Superior temporal gyrus (tissue), 1 donor: ENCODE data around the gene PPP1CC.
"Not testable (repeated sequence)": the region's sequence is repeated elsewhere in the genome, so short reads cannot be mapped to it uniquely, and the experiment has no call there.

Source experiments
- DNase-seq: peaks from one replicate; pipeline ENCODE4 v3.0.0-alpha.2; 2016; ENCODE audit errors: extremely low spot score

PPP1CC gene

DNA sequence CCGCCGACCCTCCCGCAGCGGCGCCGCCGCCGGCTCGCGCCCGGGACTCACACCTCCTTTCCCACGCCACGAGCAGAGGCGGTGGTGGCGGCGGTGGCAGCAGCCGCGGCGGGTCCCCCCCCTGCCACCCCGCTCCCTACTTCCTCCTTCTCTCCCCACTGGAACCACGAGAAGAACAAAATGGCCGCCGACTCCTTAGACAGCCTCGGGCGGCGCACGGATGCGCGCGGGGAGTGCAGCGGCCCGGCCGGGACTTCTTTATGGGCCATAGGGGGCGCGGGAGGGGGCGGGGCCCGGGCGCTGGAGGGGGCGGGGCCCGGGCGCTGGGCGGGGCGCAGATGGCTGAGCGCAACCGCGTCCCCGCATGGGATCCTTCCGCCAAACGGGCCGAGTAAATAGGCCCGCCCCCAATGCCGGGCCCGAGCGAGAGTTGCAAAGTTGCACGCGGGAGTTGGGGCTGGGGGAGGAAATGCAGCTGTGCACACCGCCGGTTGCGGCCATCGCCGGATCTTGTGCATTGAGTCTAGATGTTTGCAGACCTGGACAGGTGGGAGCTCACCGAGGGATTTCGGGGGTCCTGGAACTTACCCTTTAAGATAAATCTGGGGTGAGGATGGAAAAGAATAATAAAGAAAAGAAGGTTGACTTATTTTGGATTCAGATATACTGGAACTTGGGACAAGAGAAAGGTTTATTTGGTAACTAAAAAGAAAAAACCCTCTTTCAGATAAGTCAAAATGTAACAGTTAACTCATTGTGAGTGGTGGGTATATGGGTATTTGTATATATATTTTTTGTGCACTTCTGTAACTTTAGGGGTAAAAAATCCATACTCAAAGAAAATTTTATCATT is at the start of gene PPP1CC:
Gene PPP1CC (minus strand): TSS at position 174 of the 853 bp plus-strand sequence. CDS start 184 bp downstream, outside the sequence.
- DNase-seq = peak; percentile 93

DNA sequence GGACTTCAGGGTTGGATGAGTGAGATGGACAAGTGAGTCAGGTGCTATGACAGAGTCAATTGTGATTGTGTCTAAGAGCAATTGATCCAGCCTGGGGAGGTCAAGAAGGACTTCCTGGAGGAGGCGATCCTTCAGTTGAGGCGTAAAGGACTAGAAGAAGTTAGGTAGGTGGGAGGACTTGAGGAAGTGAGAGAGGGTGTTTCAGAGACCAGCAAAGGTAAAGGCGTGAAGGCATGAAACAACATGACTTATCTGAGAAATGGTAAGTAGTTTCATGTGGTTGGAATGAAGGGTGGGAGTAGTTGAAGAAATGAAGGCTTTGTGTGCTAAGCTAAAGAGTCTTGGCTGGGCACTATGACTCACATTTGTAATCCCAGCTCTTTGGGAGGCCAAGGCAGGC is 48.9 kb upstream of the PPP1CC start:
- DNase-seq = no peak

DNA sequence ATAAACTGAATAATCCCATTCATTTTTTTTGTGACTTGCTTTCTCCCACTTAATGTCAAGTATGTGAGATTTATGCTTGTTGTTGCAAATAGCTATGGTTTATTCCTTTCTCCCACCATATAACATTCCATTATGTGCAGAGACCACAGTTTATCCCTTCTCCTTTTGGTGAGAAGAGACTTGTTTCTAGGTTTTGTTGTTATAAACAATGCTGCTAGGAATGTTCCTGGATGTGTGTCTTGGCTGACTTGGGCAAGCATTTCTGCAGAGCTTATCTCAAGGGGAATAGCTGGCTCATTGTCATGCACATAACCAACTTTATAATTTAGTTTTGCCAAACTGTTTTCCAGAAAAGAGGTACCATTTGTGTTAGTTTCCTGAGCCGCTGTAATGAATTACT is 47.6 kb upstream of the PPP1CC start:
- DNase-seq = no peak

DNA sequence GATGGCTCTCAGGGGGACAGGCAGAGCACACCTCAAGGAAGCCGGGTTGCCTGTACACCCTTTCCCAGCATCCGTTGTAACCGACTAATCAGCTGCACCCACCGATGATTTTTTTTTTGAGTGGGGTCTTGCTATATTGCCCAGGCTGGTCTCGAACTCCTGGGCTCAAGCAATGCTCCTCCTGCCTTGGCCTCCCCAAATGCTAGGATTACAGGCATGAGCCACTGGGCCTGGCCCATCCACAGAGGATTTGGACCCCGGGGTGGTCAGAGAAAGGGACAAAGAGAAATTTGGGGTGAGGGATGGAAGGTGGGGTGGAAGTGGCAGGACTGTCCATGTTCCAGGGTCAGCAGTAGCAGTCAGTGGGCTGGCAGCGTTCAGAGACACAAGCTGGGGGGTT is 43.3 kb upstream of the PPP1CC start:
- DNase-seq = no peak

DNA sequence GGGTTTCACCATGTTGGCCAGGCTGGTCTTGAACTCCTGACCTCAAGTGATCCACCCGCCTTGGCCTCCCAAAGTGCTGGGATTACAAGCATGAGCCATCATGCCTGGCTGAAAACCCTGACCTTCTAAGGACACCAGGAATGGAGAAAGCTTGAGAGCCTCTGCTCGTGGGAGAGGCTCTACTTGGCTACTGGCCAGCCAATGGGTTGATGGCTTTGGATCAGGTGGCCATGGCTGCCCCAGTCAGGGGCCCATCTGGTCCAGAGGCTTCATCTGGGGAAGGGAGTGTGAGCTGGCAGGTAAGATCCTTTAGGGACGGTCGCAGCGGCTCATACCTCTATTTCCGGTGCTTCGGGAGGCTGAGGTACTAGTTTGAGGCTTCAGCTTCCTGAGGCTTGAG is 42.5 kb upstream of the PPP1CC start:
- no peak for DNase-seq

DNA sequence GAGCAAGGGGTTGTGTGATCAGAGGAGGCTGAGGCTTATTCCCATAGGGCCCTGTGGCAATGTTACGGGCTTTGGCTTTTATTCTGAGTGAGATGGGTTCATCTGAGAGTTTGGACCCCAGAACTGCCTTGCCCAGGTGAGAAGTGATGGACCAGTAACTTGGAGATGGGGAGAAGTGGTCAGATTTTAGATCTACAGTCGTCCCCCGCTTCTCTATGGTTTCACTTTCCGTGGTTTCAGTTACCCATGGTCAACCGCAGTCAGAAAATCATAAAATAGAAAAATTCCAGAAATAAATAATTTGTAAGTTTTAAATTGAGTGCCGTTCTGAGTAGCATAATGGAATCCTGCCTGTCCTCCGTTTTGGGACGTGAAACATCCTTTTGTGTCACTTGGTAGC is 40.2 kb upstream of the PPP1CC start:
- DNase-seq = no peak

DNA sequence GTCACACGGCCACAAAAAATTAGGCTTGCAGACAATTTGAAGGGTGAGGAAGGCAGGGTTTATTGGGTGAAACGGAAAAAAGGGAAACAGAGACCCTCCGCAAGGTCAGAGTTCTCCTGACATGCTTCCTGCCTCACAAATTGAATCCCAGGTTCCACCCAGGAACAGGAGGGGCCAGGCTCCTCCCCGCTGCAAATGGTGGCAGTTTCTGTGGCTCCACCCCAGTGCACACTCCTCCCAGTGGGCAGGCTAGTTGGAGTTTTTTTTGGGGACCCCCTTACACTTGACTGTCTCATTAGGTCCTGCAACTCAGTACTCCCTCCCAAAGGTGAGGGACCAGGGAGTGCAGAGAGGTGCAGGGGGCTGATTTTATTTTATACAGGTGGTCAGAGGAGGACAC is 39.4 kb upstream of the PPP1CC start:
- no peak for DNase-seq

DNA sequence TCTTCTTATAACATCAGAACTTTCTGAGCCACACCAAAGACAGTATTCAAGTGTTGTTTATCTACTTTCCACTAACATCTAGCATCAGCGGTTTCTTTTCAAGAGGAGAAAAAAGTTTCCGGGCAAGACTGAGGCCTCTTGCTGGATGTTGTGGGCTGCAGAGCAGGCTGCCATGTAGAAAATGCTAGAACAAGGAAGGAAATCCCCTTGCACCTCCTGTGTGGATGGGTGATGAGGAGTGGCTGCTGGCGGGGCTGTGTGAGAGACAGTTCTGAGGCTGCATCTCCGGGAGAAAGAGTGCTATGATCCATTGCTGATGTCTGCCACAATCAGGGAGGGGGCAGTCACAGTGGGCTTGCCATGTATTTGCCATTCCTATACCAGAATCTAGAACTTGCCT is 37.8 kb upstream of the PPP1CC start:
- no peak for DNase-seq

DNA sequence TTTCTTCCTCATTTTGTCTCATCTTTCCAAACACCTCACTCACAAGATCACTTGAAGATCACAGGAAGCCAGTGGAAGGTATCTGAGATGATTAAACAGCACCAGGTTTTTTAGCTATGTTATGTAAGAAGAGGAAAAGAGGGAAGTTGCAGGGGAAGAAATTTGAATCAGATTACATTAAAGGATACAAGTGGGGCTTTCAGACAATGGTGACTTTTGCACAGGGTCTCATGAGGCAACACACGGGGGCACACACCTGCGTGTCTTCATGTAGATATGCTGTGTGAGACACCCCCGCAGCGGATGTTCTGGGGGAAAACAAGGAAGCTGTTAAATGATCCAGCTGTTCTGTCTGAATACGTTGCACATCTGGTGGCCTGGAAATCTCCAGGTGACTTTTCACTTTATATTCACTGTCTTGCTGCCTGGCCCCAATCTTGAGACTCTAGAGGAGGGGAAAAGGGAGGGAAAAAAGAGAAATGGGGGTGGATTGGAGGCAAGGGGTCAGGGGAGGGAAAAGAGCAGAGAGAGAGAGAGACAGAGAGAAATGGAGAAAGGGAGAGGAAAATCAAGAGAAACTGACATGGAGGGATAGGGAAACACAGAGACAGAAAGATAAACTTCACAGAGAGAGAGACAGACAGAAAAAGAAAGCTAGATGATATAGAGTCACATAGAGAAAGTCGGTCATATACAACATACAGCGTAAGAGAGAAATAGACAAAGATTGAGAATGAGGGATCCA is 36.3 kb upstream of the PPP1CC start:
- no peak for DNase-seq

DNA sequence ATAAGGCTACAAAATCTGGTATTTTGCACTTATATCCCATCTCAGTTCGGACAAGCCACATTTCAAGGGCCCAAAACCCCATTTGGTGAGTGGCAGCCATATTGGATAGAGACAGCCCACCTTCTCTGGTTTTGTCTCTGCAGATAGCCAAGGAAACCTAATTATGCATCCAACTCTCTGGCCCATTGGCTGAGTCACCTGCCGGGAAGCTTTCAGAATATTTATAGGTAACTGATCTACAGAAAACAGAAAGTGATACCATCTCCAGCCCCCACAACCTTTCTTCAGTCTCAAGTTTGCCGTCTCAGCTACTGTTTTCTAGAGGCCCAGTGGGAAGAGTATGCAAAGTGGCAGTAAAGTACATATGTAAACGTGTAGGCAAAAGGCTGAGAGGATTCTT is 33.7 kb upstream of the PPP1CC start:
- no peak for DNase-seq

DNA sequence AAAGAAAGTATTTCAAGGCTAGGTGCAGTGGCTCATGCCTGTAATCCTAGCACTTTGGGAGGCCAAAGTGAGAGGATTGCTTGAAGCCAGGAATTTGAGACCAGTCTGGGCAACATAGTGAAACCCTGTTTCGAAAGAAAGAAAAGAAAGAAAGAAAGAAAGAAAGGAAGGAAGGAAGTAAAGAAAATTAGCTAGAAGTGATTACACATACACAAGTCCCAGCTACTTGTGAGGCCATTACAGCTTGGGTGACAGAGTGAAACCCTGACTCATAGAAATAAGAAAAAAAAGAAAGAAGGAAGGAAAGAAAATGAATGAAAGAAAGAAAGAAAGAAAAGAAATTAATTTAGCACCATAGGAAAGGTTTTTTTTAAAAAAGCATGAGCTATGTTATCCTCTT is 33.3 kb upstream of the PPP1CC start:
- no peak for DNase-seq

DNA sequence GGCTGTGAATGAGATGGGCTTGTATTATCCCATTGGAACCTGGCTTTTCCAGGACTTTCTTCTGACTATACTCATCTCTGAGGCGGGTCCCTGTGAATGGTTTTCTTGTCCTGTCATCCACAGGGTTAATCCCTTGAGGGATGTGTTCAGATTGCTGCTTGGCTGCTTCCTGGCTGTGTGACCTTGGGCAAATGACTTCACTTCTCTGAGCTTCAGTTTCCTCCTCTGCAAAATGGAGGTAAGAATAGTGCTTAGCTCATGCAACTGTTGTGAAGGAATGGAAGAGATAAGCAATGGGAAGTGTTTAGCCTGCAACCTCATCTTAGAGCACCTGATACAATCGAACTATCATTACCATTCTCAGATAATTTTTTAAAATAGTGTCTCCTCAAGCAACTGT is 32.1 kb upstream of the PPP1CC start:
- no peak for DNase-seq

DNA sequence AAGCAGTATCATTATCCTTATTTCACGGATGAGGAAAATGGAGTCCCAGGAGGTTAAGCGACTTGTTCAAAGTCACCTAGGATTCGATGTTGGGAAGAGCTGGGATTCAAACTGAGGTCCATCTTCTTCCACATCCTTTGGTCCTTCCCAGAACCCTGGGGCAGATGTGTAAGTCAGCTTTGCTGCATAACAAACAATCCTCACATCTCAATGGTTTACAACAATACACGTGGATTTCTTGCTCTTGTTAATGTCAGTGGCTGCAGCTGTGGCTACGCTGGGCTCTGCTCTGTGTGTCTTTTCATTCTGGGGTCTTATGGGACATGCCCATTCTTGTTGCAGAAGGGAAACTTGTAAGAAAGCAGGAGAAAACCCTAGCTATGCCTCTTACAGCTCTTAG is 26.3 kb upstream of the PPP1CC start:
- no peak for DNase-seq

DNA sequence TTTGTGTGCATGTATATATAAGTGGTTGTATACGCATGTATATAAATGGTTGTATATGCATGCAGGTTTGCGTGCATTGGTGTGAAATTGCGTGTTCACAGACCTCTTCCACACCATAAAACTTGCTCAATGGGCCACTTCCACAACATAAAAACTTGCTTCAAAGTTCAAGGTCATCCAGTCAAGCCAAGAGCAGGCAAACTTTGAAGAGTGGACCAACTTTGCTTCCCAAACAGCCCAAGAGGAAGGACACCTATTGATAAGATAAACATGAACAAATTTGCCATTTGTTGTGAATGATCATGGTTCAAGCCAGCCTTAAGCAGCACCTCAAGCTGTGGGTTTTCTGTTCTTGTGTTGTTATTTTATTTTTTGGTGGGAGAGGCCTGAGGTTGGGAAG is 25.2 kb upstream of the PPP1CC start:
- no peak for DNase-seq

DNA sequence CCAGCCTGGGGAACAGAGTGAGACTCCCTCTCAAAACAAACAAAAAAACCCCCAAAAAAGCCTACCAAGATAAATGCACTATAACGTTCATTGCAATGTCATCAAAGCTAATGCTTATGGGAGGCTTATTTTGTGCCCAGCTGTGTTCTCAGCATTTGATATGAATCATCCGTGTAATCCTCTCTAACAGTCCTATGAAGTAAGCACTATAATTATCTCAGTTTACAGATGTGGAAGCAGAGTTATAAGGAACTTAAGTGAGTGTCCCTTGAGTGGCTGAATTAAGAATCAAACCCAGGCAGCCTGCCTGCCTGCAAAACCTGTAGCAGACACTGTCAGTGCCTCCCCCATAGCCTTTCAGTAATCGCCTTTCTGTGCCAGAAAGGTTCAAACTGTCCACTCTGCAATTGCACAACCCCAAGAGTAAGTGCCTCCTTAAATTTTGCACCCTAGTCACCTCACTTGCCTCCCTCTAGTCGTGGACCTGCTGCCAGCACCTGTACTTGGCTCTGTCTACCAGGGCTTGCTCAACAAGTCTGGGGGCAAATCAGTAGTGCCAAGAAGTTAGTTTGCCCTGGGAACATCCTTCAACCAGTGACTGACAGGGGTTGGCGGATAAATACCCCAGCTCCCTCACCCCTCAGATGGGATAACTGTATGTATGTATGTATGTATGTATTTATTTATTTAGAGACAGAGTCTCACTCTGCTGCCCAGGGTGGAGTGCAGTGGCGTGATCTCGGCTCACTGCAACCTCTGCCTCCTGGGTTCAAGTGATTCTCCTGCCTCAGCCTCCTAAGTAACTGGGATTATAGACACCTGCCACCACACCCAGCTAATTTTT is 23.8 kb upstream of the PPP1CC start:
- no peak for DNase-seq

DNA sequence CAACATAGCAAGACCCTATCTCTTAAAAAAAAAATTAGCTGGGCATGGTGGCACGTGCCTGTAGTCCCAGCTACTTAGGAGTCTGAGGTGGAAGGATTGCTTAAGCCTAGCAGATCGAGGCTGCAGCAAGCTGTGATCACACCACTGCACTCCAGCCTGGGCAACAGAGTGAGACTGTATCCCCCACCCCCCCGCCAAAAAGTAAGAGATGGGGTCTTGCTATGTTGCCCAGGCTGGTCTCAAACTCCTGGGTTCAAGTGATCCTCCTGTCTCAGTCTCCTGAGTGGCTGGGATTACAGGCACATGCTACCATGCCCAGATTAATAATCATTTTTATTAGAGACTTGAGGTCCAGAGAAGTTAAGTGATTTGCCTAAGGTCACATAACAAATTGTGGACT is 22.9 kb upstream of the PPP1CC start:
- not testable (repeated sequence) for DNase-seq

DNA sequence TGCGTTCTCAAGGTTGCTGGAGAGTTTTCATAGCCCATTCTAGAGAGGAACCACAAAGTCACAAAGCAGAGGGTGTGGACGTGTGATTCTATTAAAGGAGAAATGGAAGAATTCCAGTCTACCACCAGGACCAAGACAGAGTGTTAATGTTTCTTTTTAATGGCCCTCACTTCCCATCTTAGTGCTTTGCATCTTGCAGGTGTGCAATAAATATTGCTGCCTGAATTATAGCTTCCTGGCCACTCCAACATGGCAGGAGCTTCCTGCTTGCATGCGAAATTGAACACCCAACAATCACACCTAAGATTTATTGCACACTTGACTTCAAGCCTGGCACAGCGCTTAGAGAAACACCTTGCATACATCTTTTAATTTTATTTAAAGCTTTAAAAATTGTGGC is 22.4 kb upstream of the PPP1CC start:
- no peak for DNase-seq

DNA sequence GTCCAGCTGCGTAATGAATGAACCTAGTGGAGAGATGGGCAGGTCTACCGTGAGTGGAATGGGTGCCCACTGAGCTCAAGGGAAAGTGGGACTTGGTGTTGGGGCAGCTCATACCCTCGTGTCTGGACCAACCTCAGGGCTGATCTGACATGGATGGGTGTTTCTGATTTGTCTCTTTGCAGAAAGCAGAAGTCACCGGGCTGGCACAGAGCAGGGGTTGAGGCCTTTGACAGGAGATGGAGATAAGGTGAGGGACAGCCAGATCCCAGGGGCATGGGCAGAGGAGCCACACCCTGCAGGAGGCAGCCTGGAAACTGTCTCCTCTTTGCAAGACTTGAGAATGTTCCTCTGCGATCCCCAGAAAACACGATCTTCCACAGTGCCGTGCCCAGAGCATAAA is 20.9 kb upstream of the PPP1CC start:
- no peak for DNase-seq

DNA sequence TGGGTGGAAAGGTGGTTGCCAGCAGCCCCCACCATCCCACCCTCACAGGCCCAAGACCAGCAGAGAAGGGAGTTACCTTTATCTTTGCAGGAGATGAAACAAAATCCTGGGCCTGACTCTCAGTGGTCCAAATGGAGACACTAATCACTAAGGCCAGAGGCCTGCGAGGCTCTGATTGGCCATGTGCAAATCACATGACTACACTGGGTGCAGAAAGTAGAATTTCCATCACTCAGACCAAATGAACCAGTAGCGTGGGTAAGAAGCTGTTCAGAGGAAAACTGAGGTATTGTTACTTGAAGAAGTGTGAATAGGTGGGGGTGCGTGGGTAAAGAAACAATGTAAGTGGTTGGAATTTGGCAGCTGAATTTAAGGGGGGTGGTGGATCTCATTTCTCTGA is 20.2 kb upstream of the PPP1CC start:
- DNase-seq = no peak

DNA sequence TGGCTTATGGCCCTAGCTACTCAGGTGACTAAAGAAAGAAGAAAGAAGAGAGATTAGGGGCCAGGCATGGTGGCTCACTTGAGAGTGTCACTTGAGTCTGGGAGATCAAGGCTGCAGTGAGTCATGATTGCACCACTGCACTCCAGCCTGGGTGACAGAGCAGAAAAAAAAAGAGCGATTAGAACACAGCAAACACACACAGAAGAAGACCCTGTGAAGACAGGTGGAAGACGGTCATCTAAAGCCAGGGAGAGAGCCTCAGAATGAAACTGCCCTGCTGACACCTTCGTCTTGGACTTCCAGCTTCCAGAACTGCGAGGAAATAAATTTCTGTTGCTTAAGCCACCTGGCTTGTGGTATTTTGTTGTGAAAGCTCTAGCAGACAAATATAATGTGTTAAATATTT is 17.5 kb upstream of the PPP1CC start:
- DNase-seq = no peak

DNA sequence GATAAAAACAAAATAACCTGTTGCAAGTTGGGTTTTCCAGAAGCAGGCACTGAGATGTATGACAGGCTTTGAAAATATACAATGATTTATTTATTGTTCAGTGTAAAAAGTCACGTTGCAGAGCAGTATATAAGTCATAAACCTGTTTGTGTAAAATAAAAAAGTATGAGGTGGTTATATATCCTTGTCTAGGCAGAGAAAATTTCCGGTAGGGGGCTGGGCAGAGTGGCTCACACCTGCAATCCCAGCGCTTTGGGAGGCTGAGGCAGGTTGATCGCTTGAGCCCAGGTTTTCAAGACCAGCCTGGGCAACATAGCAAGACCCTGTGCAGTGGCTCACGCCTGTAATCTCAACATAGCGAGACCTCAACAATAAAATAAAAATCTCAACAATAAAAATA is 16.2 kb upstream of the PPP1CC start:
- DNase-seq = no peak

DNA sequence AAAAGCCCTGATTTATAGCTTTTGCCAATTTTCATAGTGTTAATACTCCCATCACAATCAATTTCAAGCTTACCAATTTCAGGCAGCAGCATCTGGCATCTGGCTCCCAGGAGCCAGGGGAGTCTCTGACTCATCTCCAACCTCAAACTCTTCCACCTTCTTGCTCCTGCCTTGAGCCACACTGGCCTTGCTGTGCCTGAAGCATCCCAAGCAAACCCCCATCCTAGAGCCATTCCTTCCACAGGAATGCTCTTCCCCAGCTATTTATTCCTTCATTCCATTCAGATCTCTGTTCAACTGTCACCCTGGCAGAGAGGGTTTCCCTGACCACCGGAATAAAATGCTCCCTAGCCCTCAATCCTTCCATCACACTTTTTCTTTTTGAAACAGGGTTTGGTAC is 13.9 kb upstream of the PPP1CC start:
- no peak for DNase-seq
